Rectal smooth muscle tissue (tissue), 1 donor: ENCODE measurements around the gene PAIP1.

Source experiments
- H3K27ac ChIP-seq: one replicate; pipeline ENCODE4 v1.7.0; 2013; ENCODE audit warnings: low read depth, low read length, inconsistent platforms
- H3K27me3 ChIP-seq: one replicate; pipeline ENCODE4 v1.7.0; 2013; ENCODE audit warnings: low read length; ENCODE audit not compliant: control insufficient read depth, insufficient read depth
- H3K36me3 ChIP-seq: one replicate; pipeline ENCODE4 v1.7.0; 2013; ENCODE audit warnings: low read length; ENCODE audit not compliant: control insufficient read depth, insufficient read depth
- H3K4me1 ChIP-seq: one replicate; pipeline ENCODE4 v1.7.0; 2013; ENCODE audit warnings: low read length; ENCODE audit not compliant: control insufficient read depth, insufficient read depth
- H3K4me3 ChIP-seq: one replicate; pipeline ENCODE4 v1.7.0; 2013; ENCODE audit warnings: low read length
- H3K9ac ChIP-seq: one replicate; pipeline ENCODE4 v1.7.0; 2013; ENCODE audit warnings: low read length

Gene PAIP1

DNA sequence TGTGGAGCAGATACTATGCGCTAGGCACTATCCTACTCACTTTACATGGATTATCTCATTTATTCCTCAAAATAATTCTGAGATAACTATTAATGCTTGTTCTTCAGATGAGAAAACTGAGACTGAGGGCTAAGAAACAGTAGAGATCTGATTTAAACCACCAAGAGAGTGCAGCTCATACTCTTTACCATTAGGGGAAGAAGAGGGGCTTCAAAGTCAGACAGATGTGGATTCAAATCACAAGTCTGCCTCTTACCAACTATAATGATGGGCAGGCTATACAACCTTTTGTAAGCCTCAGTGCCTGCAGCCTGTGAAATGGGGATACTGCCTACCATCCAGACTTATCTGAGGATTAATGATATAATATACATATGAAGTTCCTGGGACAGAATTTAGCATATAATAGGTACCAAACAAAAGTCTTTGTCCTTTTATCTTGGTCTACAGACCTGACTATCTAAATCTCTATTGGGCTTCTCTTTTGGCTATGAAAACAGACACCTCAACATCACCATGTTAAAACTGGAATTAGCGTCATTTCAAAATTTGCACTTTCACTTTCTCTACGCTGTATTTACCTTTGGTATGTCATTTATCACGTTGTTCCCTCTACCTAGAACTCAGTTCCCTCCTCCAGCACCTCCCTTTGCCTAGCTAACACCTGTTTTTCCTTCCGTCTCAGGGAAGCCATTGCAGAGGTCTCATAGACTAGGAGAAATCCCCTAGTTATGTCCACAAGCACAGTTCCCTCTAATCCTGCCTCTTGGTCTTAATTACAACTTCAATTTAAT, 59.4 kb downstream of the PAIP1 start:
- no peaks in the 10 kb centered on the region for H3K36me3 ChIP-seq
- no peak overlapping the region for H3K9ac ChIP-seq
- H3K27me3 ChIP-seq, result no peaks in the 10 kb centered on the region
- no peak overlapping the region for H3K27ac ChIP-seq
- no peaks in the 10 kb centered on the region for H3K4me1 ChIP-seq
- H3K4me3 ChIP-seq, result no peak overlapping the region

DNA sequence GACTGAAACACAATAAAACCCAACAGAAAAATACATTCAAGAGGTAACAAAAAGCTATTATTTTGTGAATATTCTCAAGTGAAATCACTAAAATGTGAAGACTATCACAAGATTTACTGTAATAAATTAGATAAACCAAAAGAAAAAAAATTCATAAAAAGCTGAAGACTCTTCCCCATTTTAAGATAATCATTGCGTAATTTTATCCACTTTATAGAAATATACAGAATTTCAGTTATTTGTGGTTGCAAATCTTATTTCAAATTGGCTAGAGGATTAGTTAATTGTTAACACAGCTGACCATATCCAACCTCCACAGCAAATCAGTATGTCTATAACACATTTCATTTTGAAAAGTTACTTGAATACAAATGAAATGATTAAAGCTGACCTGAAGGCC, 65.6 kb downstream of the PAIP1 start:
- no peak overlapping the region for H3K9ac ChIP-seq
- H3K27ac ChIP-seq, result no peak overlapping the region
- no peaks in the 10 kb centered on the region for H3K27me3 ChIP-seq
- no peaks in the 10 kb centered on the region for H3K36me3 ChIP-seq
- no peaks in the 10 kb centered on the region for H3K4me1 ChIP-seq
- H3K4me3 ChIP-seq, result no peak overlapping the region

DNA sequence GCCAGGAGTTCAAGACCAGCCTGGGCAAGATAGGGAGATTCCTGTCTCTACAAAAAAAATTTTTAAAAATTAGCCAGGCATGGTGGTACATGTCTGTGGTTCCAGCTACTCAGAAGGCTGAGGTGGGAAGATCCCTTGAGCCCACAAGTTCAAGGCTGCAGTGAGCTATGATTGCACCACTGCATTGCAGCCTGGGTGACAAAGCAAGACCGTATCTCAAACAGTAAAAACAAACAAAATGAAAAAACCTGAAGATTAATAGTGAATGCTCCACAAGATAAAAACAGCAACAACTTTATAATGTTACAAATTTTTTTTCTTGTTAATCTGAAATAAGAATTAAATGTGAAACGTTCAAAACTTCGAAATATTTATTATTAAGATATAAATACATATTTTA, 70.5 kb downstream of the PAIP1 start:
- H3K4me3 ChIP-seq, result no peak overlapping the region
- H3K9ac ChIP-seq, result no peak overlapping the region
- no peaks in the 10 kb centered on the region for H3K36me3 ChIP-seq
- H3K27me3 ChIP-seq, result no peaks in the 10 kb centered on the region
- peaks cover 10% of the 10 kb centered on the region for H3K4me1 ChIP-seq
- H3K27ac ChIP-seq, result no peak overlapping the region

DNA sequence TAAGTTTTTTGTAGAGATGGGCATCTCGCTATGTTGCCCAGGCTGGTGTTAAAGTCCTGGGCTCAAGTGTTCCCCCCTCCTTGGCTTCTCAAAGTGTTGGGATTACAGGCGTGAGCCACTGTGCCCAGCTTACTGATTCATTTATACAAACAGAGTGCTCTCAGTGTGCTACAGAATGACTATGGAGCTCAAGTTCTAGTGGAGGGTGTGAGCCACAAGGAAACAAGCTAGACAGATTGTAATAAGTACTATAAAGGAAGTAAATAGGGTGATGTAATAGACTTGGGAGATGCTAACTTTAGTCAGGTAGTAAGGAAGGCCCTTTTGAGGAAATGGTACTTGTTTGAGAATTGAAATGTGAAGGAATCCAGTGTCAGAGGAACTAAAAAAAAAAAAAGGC, 71.5 kb downstream of the PAIP1 start:
- peaks cover 10% of the 10 kb centered on the region for H3K4me1 ChIP-seq
- H3K36me3 ChIP-seq, result no peaks in the 10 kb centered on the region
- H3K4me3 ChIP-seq, result no peak overlapping the region
- no peak overlapping the region for H3K27ac ChIP-seq
- no peaks in the 10 kb centered on the region for H3K27me3 ChIP-seq
- H3K9ac ChIP-seq, result no peak overlapping the region

DNA sequence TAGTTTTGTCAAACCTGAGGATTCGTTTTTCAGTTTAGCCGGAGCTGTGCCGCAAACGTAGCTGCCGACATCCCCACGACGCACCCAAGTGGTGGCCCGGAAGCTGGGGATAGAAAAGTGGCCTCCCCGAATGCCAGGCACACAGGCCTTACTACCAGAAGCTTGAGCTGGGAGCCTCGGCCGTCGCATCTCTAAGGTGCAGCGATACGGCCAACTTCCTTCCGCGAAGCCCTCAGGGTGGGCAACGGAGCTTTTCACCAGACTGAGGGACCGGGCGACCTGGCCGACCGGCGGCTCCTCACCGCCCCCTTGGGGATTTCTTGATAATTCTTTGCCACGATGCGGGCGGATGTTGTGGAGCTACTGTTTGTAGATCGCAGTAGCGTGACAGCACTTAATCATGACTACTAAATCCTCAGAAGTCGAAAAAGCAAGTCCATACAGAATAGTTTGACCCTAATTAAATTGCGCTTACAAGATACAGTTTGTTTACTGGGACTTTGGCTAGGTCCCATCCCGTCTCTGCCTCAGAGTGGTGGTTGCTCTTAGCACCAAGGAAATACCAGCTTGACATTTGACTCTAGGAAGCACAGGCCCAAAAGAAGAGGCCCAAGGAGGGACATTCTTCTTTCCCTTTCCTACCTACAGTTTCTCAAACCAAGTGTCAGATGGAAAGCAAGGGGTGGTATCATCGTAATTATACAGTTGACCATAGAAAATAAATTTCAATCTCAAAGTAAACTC, 72.6 kb downstream of the PAIP1 start:
- Histone ChIP-seq H3K36me3 (no peaks in the 10 kb centered on the region), H3K9ac (peak overlapping the region; percentile 60), H3K4me1 (peaks cover 10% of the 10 kb centered on the region), H3K27me3 (no peaks in the 10 kb centered on the region), H3K27ac (peak overlapping the region; percentile 97), H3K4me3 (peak overlapping the region; percentile 78)

DNA sequence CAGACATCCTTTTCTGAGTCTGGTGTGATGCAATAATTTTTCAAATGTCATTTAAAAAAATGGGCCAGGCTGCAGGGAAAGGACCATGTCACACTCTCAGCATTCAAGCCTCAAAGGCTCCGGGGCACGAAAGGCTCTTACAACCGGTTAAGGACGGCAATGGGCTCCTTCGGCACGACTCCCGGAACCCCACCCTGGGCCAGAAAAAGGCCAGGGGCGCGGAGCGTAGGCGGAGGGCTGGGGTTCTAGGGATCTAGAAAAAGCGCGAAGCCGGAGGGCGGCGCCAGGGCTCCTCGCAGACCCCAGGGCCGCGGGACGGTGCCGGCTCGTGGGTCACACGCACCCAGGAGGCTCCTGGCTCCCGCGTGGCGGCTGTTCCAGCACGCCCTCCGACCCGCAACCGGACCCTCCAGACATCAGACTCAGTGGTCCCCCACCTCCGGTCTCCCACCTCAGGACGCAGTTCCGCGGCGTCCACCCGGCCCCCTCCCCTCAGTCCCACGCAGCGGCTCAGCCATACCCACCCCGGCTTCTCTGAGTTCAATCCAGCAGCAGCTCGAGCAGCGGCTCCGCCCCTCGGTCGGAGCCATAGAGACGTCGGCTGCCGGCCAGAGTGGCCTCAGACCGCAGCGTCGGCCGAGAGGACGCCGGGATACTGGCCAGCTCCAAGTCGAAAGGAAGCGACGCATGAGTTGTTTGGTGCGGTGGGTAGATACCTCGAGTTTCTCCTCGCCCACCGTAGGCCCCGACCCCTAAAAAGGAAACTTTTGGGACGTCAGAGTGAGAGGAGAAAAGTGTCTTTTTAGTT, 73.4 kb downstream of the PAIP1 start, which contains the start of gene TMEM267:
Gene TMEM267 (minus strand): TSS at position 568 of the 808 bp plus-strand sequence. CDS start 29,896 bp downstream, outside the sequence.
- H3K27me3 ChIP-seq, result no peaks in the 10 kb centered on the region
- H3K4me1 ChIP-seq, result peaks cover 10% of the 10 kb centered on the region
- no peaks in the 10 kb centered on the region for H3K36me3 ChIP-seq

DNA sequence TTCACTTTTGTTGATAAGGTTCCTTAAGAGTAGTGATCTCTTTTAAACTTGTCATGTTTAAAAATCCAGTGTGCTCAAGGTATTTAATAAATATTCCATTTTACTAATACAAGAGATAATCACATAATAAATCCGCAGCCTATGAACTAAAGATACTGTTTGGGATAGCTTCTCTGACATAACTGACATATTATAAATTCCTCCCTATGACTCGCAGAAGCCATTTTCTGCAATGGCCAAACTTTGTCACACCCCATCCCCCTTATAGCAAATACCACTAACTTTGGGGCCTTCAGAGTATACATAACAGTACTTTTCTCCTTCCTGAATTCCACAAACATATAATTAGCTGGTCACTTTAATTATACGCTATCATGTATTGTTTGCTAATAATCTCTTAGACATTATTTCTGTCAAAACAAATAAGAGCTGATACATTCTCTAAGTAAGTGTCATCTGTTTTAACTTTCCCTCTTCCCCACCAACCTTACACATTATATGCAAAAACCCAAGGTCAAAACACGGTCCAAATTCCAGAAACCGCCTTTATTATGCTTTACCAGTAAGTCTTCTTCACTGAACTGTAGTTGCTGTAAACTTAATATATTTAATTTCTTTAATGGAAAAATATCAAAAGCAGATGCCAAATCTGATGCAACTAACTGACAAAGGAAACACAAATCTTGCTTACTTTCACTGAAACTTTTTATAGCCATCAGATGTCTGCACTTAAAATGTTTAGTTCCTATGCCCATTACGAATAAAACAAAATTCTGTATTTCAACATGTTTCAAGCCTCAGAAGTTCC, 74.2 kb downstream of the PAIP1 start:
- Histone ChIP-seq H3K4me1 (peaks cover 10% of the 10 kb centered on the region), H3K27me3 (no peaks in the 10 kb centered on the region), H3K27ac (no peak overlapping the region), H3K9ac (peak overlapping the region; percentile 83), H3K36me3 (no peaks in the 10 kb centered on the region), H3K4me3 (peak overlapping the region; percentile 78)

More for the DNA sequence above, 73.4 kb downstream of the PAIP1 start, which contains the start of gene TMEM267:
- H3K4me3 ChIP-seq, result peak within 1 kb of the TSS; percentile 78
- H3K9ac ChIP-seq, result peak within 1 kb of the TSS; percentile 83
- peak within 1 kb of the TSS; percentile 97 for H3K27ac ChIP-seq
